Mammary epithelial cell (primary cell): ENCODE results near the gene FYB2.

Source experiments
- CTCF ChIP-seq, 2 donors: IDR thresholded peaks in 1 of 2; conservative IDR thresholded peaks in 1 of 2; 2 replicates each; pipeline ENCODE4 v1.5.1; 2011 to 2012; ENCODE audit warnings: inconsistent platforms in 2 of 2, low read length in 2 of 2, mild to moderate bottlenecking in 2 of 2, control low read depth in 1 of 2, low read depth in 1 of 2; ENCODE audit not compliant: insufficient read depth in 1 of 2; ENCODE audit errors: extremely low read depth in 1 of 2
- EZH2 ChIP-seq: IDR thresholded peaks from 2 replicates; pipeline ENCODE4 v1.6.1; 2012; ENCODE audit warnings: low read length, inconsistent platforms, borderline replicate concordance

- TF ChIP-seq CTCF (conservative IDR thresholded peaks at IDR 0.05 in 1 of 2, IDR thresholded peaks at IDR 0.05 in 1 of 2; ENCODE audit: extremely low read depth in 1 of 2, insufficient read depth in 1 of 2, low read depth in 1 of 2, low read length in 2 of 2) (no peak), EZH2 (no peak)
Measured at GRCh38 chr1:56671085-56671484, 148.1 kb downstream of the FYB2 start.
